Measurements from ENCODE around the gene MCM7. TPM values are rescaled to one million over a fixed set of nuclear protein-coding genes. Genes with fewer than 3 reads are reported as not detected.
A peak's percentile ranks its signal among the peaks of the same experiment; 100 is the strongest.

Gene MCM7
- total and polyA plus RNA-seq, 2 of the 13 experiments (the other 11 are each of a cell fraction or from before 2014, with no cell fraction given) = 84.5 to 214 TPM

GRCh38 chr7:100049441-100050291, 51.5 kb downstream of the MCM7 start, which contains the start of gene ZSCAN21 (continued):
- TF ChIP-seq ZNF143 (CRISPR knock-in tag; IDR thresholded peaks at IDR 0.05) (no peak), MLLT10 (CRISPR knock-in tag; IDR thresholded peaks at IDR 0.05) (no peak), KIAA2018 (CRISPR knock-in tag; IDR thresholded peaks at IDR 0.05; ENCODE audit: borderline replicate concordance) (no peak), ZNF670 (CRISPR knock-in tag; IDR thresholded peaks at IDR 0.05; ENCODE audit: borderline replicate concordance) (0 out of 2 replicates have a peak, but pooled peaks have one; percentile 49), ZSCAN30 (CRISPR knock-in tag; IDR thresholded peaks at IDR 0.05) (no peak), ZBTB7A (CRISPR knock-in tag; IDR thresholded peaks at IDR 0.05) (no peak), ZNF644 (CRISPR knock-in tag; IDR thresholded peaks at IDR 0.05; ENCODE audit: low read depth) (no peak), DNMT1 (CRISPR knock-in tag; IDR thresholded peaks at IDR 0.05) (no peak), JUND (CRISPR knock-in tag; IDR thresholded peaks at IDR 0.05) (no peak), PTBP1 (IDR thresholded peaks at IDR 0.05; ENCODE audit: low read depth, low read length, poor library complexity, severe bottlenecking) (no peak), ZNF496 (CRISPR knock-in tag; IDR thresholded peaks at IDR 0.05; ENCODE audit: insufficient replicate concordance) (no peak), FOSL2 (CRISPR knock-in tag; IDR thresholded peaks at IDR 0.05) (peak; percentile 59), ZNF652 (CRISPR knock-in tag; IDR thresholded peaks at IDR 0.05; ENCODE audit: borderline replicate concordance, low read depth) (no peak), NFIC (IDR thresholded peaks at IDR 0.05; ENCODE audit: low read length) (no peak), ZNF44 (CRISPR knock-in tag; IDR thresholded peaks at IDR 0.05) (peak; percentile 63; the same call in 1 of the 2 replicates), ZIK1 (CRISPR knock-in tag; IDR thresholded peaks at IDR 0.05; ENCODE audit: borderline replicate concordance, low read depth) (no peak; the same call in 1 of the 2 replicates), ZNF543 (CRISPR knock-in tag; IDR thresholded peaks at IDR 0.05) (no peak), GTF2F1 (IDR thresholded peaks at IDR 0.05; ENCODE audit: low read length) (no peak), TEF (CRISPR knock-in tag; IDR thresholded peaks at IDR 0.05) (no peak), MTERF4 (CRISPR knock-in tag; IDR thresholded peaks at IDR 0.05) (no peak), ZZZ3 (CRISPR knock-in tag; IDR thresholded peaks at IDR 0.05; ENCODE audit: borderline replicate concordance) (no peak; the same call in 1 of the 2 replicates)

Measured in HepG2 (cell line).